Hematopoietic multipotent progenitor cell treated with erythropoietin and hydrocortisone succinate and interleukin-3 and kit ligand, for 6 days (in vitro differentiated cells): ENCODE results near the gene ITIH4.
A peak's percentile ranks its signal among the peaks of the same experiment; 100 is the strongest.
"Not testable (repeated sequence)": the region's sequence is repeated elsewhere in the genome, so short reads cannot be mapped to it uniquely, and the experiment has no call there.

Source experiments
- DNase-seq: peaks from one replicate; pipeline ENCODE4 v3.0.0-alpha.2; 2015

The ITIH4 gene

DNA sequence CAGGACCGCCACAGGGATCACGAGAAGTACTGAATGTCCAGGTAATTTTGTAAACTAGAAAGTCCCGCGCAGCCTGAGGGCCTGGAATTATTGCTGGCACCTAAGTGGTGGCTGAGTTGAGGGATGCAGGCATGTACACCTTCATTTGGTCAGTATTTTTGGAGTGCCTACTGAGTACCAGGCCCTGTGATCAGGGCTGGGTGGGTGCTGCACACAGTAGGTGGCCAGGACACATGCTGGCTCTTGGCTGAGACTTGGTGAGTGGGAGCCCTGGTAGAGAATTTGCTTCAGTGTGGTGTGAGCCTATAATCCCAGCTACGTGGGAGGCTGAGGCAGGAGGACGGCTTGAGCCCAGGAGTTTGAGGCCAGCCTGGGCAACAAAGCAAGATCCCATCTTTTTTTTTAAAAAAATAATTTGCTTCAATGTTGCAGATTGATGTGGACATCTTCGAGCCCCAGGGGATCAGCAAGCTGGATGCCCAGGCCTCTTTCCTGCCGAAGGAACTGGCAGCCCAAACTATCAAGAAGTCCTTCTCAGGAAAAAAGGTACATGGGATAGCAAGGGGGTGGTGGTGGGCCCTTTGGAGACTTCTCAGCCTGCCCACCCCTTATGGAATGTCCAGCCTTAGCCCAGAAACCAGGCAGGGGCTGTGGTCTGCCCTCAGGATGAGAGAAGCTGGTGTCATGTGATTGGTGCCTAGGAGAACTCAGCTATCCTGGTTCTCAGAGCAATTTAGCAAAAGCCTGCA is 50.5 kb downstream of the ITIH4 start:
- no peak for DNase-seq

DNA sequence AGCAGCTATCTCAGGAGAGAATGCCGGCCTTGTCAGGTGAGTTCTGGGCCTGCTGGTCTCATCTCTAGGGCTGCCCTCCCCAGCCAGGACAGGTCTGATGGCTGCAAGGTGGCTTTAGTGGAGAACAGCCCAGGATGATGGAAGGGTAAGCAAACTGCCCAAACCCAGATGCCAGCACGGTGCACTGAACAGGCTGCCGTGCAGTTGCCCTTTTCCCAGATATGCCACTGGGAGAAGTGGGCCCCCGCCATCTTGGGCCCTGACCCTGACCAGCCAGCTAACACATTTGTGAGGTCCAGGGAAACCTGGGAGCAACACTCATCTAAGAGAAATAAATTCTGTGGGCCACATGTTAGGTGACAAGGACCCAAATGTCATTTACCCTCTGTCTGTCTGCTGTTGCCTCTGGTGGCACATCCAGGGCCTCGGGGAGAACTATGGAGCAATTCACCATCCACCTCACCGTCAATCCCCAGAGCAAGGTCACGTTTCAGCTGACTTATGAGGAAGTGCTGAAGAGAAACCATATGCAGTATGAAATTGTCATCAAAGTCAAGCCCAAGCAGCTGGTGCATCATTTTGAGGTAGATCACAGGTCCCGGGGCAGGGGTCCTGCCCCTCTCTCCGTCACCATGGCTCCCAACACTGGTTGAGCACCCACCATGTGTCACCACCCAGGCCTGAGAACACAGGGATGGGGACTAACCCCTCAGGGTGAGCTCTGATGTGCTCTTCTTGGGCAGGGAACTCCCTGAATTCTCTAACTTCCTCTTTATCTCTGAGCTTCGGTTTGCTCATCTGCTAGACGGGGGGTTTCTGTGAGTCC is 51.2 kb downstream of the ITIH4 start:
- DNase-seq = peak; percentile 31

DNA sequence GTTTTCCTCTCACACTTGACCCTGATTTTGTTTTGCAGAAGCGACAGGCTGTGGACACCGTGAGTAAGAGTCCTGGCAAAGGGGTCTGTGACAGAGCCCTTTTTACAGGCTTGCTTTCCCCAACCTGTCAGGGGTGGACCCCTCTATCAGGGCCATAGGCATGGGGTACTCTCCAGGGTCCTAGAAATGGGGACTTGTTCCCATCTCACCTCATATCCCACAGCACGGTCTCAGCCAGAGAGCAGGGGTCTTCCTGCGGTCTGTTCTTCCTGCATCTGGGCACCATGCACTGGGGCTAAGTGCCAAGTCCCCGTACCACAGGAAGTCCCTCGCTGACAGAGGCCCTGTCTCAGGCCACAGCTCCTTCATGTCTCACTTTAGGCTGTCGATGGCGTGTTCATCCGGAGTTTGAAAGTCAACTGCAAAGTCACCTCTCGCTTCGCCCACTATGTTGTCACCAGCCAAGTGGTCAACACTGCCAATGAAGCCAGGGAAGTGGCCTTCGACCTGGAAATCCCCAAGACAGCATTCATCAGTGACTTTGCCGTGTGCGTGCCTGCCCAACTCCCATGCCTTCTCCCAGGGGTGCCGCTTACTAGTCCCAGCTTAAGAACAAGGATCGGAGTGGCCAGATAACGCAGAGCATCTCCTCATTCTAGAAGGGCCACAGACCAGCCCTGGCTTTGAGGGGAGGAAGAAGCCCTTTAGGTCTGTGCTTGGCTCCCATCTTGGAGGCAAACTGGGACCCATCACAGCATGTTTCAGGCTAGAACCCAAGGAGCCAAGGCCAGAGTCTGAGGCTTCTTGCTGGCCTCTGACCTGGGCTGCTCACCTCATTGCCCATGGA is 52.3 kb downstream of the ITIH4 start:
- DNase-seq = no peak

DNA sequence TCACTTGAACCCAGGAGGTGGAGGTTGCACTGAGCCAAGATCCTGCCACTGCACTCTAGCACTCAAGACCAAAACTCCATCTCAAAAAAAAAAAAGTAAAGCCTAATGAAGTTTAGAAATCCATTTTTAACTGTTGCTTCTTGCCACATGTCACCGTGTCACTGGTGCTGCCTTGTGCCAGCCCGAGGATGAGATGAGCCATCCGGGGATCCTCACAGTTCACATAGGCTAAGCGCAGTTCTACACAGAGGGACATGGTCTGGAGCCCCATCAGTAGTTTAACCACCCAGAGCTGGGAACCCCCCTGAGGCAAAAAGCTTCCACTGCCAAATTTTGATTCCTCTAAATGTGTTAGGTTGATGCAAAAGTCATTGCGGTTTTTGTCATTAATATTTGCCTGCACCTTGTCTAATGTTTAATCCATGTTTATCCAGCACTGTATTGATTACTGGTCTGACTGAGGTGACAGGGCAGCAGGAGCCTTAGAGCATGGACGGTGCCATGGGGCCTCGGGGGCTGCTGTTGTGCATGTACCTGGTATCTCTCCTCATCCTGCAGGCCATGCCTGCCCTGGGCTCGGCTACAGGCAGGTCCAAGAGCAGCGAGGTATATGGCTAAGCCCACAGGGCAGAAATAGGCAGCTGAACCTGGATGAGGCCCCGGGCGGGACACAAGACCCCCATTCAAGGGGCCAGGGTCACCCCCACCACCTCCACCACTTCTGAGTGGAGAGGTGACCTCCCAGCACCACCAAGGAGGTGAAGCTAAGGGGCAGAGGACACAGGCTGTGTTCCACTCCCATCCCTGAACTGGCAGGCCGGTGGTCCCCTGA is 53.1 kb downstream of the ITIH4 start, which contains the start of gene ITIH1:
Gene ITIH1, plus strand, starts transcription at position 473 of the 832 bp plus-strand sequence. Its CDS starts 17 bp downstream, at position 490.
- DNase-seq = no peak

DNA sequence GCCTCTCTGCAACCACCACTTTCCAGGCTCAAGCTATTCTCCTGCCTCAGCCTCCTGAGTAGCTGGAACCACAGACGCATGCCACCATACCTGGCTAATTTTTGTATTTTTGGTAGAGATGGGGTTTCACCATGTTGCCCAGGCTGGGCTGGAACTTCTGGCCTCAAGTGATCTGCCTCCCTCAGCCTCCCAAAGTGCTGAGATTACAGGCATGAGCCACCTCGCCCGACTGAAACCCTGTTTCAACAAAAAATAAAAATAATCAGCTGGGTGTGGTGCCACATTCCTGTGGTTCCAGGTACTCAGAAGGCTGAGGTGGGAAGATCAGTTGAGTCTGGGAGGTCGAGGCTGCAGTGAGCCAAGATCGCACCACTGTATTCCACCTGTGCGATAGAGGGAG is 54.0 kb downstream of the ITIH4 start:
- DNase-seq = not testable (repeated sequence)

DNA sequence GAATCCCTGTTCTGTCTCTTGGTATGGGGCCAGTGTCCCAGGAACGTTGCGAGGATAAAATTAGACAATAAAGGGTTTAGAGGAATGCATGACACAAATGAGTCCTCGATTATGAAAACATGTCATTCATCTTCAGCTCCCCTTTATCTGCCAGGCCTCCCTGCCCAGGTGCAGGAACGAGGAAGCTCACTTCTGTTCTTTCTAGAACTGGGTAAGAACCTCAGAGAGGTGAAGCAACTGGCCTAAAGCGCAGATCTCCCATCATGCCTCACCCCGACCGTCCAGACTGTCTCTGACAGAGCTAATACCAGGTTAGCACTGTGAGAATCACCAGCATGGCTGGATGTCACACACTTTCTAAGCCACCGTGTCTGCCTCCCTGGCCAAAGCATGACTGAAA is 54.6 kb downstream of the ITIH4 start:
- DNase-seq = peak; percentile 12

DNA sequence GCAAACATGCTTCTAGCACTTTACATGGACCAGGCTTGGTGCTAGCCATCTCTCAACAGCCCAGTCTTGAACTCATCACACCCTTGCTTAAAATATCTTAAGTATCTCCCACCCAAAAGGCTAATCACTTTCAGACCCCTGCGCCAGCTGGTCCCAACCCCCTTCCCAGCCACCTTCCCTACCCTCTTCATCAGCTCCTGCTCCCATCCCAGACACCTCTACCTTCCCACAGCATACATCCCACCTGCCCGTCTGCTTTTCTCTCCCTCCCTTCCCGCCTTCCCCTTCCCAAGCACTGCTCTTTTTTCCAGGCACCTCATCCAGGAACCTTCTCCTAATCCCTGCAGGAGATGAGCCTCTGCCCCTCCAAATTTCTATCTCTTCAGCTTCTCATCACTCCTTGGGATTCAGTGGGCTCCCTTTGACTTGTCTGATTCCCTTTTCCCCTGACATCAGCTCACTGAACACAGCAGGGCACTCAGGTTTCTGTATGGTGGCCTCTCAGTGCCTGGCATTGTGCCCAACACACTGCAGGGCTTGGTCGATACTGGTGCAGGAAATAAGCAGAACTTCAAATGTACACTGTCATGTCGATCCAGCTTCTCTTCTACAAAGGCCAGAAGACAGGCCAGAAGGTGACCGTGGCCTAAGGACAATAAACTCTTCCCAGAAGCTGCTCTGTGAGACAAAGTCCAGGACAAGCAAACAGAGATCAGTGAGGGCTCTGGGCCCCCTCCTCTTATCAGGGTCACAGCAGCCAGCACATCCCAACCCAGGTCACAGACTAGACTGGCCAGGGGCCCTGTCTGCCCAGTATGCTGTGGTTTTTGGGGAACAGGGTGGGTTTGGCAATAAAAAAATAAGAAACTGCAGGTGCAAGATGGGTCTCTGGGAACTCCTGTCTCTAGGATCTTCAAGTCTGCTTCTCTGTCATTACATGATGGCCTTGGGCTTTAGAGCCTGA is 55.3 kb downstream of the ITIH4 start:
- DNase-seq = peak; percentile 82

DNA sequence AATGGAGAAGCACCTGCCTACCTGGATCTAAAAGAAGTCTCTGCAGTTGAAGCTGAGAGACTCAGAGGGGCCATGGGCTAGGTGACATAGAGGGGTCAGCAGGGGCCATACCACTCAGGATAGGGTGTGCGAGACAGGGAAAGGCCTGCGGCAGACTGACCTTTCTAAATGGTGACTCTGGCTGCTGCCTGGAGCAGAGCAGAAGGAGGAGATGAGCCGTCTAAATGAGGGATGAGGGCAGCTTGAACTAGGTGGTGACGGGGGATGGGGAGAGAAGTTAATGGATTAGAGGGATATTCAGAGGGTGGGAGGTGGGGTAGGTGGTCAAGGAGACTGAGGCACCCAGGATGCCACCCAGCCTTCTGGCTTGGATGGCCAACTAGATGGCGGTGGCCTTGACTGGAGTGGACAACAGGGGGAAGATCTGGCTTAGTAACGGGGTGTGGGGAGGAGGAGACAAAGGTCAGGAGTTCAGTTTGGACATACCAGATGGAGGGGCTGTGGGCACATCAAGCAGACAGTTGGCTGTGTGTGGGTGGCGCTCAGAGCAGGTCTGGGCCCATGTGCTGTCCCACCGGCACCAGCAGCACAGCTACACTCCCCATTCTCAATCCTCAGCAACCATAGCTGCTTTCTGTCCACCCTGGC is 56.3 kb downstream of the ITIH4 start:
- DNase-seq = no peak

DNA sequence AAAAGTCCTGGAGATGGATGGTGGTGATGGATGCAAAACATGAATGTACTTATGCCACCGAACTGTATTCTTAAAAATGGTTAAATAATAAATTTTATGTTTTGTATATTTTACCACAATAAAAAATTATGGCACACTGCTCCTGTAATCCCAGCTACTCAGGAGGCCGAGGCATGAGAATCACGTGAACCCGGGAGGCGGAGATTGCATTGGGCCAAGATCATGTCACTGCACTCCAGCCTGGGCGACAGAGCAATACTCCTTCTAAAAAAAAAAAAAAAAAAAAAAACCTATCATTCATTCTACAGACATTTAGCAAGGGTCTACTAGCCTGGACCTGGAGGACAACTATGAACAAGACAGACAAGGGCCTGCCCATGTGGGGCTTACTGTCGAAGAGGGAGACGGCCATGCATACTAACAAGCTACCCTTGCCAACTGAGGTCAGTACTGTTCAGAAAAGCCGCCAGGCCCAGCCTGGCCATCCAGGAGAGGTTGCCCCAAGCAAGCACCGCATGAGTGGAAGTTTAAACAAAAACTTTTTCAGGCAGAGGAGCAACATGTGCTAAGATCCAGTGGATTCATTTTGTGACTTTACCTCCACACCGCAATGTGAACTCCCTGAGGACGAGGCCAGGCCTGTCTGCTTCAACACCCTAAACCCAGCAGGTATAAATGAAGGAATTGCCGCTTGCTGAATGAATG is 57.0 kb downstream of the ITIH4 start:
- DNase-seq = no peak

DNA sequence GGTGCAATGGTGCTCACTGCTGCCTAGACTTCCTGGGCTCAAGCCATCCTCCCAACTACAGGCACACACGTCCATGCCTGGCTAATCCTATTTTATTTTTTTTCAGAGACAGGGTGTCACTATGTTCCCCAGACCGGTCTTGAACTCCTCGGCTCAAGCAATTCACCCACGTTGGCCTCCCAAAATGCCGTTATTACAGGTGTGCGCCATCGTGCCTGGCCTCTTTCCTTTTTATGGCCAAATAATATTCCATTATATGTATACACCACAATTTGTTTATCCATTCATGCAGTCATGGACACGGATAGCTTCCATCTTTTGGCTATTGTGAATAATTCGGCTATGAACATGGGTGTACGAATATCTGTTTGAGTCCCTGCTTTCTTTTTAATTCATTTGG is 58.8 kb downstream of the ITIH4 start:
- DNase-seq = no peak

DNA sequence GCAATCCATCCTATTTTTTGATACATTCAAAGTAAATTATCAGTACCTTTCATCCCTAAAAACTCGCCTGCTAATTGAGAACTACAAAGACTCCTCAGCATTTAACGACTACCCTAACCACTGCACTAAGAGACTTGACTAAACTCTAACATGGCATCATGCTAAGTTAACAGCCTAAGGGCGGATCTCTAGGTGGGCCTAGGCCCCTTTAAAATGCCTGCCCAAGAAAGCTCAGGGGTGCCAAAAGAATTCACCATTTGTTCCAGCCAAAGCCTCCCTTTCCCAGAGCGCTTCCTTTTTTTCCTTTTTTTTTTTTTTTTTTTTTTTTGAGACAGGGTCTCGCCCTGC is 59.2 kb downstream of the ITIH4 start:
- no peak for DNase-seq

DNA sequence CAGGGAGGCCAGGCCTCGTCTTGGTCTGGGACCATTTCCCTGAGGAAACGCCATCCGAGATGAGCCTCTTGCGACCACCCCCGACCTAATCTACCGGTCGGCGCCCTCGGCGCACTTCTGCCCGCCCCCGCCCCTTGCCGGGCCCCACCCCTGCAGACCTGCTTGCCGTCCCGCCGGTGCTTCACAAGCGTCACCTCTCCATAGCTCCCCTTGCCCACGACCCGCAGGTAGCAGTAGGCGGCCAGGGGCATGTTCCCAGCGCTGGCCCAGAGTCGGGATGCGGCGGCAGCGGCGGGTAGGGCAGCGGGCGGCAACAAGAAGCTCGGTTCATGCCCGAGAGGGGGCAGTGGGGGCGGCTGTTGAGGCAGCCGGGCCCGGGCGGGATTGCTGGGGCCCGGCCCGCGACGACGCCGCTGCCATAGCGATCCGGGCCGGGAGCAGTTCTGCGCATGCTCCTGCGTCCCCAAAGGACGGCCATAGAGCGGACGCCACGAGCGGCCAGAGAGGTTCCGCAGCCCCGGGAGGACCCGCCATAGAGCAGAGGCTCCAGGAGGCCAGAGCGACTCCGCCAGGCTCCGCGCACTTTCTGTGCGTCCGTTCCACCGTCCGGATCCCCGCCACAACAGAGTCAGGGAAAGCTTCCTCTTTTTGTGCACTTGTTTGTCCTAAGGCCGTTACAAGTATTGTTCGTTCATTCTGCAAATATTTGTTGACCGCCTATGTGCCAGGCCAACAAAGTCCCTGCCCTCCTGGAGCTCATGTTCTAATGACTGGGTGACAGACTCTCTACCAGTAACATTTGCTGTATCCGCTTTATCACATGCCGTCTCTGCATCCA is 59.8 kb downstream of the ITIH4 start, which contains the start of gene NEK4:
Gene NEK4, minus strand, starts transcription at position 445 of the 838 bp plus-strand sequence. Its CDS starts 194 bp downstream, at position 251.
- peak; percentile 97 for DNase-seq

DNA sequence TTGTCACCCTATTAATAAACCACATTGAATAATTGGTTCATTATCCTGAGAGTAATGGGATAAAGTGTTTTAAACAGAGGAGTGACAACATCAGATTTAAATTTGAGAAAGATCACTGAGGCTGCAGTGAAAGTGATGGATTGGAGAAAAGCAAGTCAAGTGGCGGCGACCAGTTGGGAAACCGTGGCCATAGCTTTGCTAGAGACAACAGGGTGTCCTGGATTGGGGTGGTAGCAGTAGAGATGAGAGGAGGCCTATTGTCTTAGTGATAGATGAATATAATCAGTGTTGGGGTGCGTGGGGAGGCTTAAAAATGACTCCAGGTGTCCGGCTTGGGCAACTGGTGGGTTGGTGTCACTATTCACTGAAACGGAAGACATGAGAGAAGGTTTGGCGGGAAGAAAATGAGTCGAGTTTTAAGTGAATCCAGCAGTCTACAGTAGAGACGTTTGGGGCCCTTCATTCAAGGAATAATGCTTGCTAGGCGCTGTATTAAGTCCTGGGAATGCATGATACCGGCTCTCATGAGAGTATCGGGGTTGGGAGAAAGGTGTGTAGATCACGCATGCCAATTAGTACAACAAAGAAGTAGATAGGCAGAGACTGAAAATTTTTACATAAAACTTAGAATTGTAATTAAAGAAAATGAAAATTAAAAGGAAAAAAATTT is 60.6 kb downstream of the ITIH4 start:
- DNase-seq = peak; percentile 53

DNA sequence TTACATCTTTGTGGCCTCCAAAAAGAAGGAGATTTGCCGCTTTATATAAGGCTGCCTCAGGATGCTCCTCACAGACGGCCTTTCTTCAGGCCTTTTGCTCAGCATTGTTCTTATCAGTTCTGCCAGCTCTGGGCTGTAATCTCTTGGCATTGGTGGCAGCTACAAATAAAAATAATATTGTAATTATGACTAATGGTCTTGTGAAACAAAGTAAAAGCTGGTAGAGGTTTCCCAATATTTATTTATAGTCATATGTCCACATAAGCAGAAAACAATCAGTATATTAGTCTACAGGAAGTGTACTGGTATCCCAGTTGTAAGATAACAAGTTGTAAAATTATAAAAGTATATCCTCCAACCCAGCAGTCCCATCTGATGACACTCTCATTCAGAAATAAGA is 67.0 kb downstream of the ITIH4 start:
- peak; percentile 82 for DNase-seq
